SU-DHL-6 (cell line): ENCODE data around the gene FAM76A.

Source experiments
- H2AFZ ChIP-seq: fragments of 200-600 bp; sonication (generic); 2 replicates; pipeline ENCODE4 v1.6.1; 2014; ENCODE audit warnings: low read depth, mild to moderate bottlenecking, moderate library complexity, mixed read lengths, antibody characterized with exemption, low read length; ENCODE audit not compliant: severe bottlenecking
- H3F3A ChIP-seq: fragments of 200-600 bp; shearing (Covaris generic); 2 replicates; pipeline ENCODE4 v1.6.0; 2016; ENCODE audit warnings: antibody characterized with exemption, mild to moderate bottlenecking; ENCODE audit not compliant: insufficient read depth
- H3K27ac ChIP-seq: fragments of 200-600 bp; sonication (generic); 2 replicates; pipeline ENCODE4 v1.5.1; 2016; ENCODE audit warnings: low read depth, mild to moderate bottlenecking, low read length, moderate library complexity, mixed read lengths
- H3K27me3 ChIP-seq: fragments of 200-600 bp; sonication (generic), shearing (Covaris generic); 2 replicates; pipeline ENCODE4 v1.6.0; 2014; ENCODE audit warnings: mild to moderate bottlenecking, low read length
- H3K36me3 ChIP-seq: fragments of 200-600 bp; sonication (generic); 2 replicates; pipeline ENCODE4 v1.6.1; 2014; ENCODE audit warnings: mild to moderate bottlenecking, low read length, mixed read lengths
- H3K4me2 ChIP-seq: fragments of 300-600, 200-600 bp; shearing (Covaris generic), sonication (generic); 2 replicates; pipeline ENCODE4 v1.6.0; 2014; ENCODE audit warnings: low read length, low read depth, mild to moderate bottlenecking; ENCODE audit not compliant: poor library complexity, severe bottlenecking
- H3K4me3 ChIP-seq: fragments of 200-600 bp; sonication (generic); 2 replicates; pipeline ENCODE4 v1.5.1; 2014; ENCODE audit warnings: antibody characterized with exemption, low read length, mild to moderate bottlenecking, mixed read lengths; ENCODE audit not compliant: insufficient read depth, poor library complexity, severe bottlenecking
- H3K79me2 ChIP-seq: fragments of 200-600 bp; sonication (generic); 2 replicates; pipeline ENCODE4 v1.6.1; 2014; ENCODE audit warnings: mild to moderate bottlenecking, low read length, moderate library complexity; ENCODE audit not compliant: insufficient read depth
- H3K9ac ChIP-seq: fragments of 200-600 bp; sonication (generic); 2 replicates; pipeline ENCODE4 v1.7.0; 2014; ENCODE audit warnings: mild to moderate bottlenecking, low read length
- H3K9me2 ChIP-seq: fragments of 200-600 bp; sonication (generic); replicated peaks from 2 replicates; pipeline ENCODE4 v1.6.1; 2014; ENCODE audit warnings: low read length; ENCODE audit not compliant: insufficient read depth
- H3K9me3 ChIP-seq: fragments of 200-600 bp; sonication (generic); 2 replicates; pipeline ENCODE4 v1.6.1; 2014; ENCODE audit warnings: low read length, mixed read lengths; ENCODE audit not compliant: insufficient read depth
- H4K20me1 ChIP-seq: fragments of 200-600 bp; sonication (generic); 2 replicates; pipeline ENCODE4 v1.6.1; 2014; ENCODE audit warnings: low read depth, mild to moderate bottlenecking, antibody characterized with exemption, low read length, moderate library complexity, mixed read lengths
- EZH2phosphoT487 ChIP-seq: fragments of 200-600 bp; sonication (generic), shearing (Covaris generic); conservative IDR thresholded peaks from 2 replicates; pipeline ENCODE4 v1.6.1; 2018; ENCODE audit warnings: mild to moderate bottlenecking, antibody characterized with exemption, low read length, moderate library complexity, mixed read lengths
- TF ChIP-seq, protein P1 (sequence below): fragments of 200-600 bp; sonication (generic); IDR thresholded peaks from one replicate; pipeline ENCODE4 v1.5.1; 2017; ENCODE audit warnings: antibody characterized with exemption, mild to moderate bottlenecking, low read length, moderate library complexity; ENCODE audit not compliant: insufficient read depth, poor library complexity, severe bottlenecking

The FAM76A gene

DNA sequence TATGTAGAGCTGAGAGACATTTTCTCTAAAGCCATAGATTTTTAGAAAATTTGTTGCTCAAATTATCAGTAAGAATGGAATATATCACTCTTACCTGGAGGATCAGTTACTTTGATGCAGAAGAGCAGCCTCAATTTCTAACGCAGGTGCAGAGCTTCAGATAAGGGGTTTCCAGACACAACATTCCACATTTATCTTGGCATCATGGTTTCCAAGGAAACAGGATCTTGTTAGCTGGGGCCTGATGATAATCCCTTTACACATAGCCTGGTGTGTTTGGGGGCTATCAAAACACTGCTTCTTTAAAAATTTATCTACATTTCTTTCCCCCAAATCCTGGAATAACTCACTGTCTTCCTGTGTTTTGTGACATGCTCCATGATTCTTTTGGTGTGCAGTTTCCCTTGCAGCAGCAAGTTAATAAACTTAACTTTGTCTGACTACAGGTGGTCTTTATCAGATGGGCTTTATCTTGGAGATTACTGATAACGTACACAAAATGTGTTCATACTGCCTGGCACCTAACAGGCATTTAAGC, 44.6 kb downstream of the FAM76A start:
- Histone ChIP-seq H3K36me3 (no peaks in the 10 kb centered on the region), H3K79me2 (peaks cover 24% of the 10 kb centered on the region), H2AFZ (no peak overlapping the region), H3K4me3 (no peak overlapping the region), H3K27ac (no peak overlapping the region), H3F3A (peaks cover 9% of the 10 kb centered on the region), H3K4me2 (no peak overlapping the region), H3K9me2 (no peaks in the 10 kb centered on the region), H3K9me3 (no peaks in the 10 kb centered on the region), H3K9ac (no peak overlapping the region), H4K20me1 (no peaks in the 10 kb centered on the region), H3K27me3 (no peaks in the 10 kb centered on the region)
- TF ChIP-seq, protein P1, sequence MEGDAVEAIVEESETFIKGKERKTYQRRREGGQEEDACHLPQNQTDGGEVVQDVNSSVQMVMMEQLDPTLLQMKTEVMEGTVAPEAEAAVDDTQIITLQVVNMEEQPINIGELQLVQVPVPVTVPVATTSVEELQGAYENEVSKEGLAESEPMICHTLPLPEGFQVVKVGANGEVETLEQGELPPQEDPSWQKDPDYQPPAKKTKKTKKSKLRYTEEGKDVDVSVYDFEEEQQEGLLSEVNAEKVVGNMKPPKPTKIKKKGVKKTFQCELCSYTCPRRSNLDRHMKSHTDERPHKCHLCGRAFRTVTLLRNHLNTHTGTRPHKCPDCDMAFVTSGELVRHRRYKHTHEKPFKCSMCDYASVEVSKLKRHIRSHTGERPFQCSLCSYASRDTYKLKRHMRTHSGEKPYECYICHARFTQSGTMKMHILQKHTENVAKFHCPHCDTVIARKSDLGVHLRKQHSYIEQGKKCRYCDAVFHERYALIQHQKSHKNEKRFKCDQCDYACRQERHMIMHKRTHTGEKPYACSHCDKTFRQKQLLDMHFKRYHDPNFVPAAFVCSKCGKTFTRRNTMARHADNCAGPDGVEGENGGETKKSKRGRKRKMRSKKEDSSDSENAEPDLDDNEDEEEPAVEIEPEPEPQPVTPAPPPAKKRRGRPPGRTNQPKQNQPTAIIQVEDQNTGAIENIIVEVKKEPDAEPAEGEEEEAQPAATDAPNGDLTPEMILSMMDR = no peak
- no peak for TF ChIP-seq EZH2phosphoT487

DNA sequence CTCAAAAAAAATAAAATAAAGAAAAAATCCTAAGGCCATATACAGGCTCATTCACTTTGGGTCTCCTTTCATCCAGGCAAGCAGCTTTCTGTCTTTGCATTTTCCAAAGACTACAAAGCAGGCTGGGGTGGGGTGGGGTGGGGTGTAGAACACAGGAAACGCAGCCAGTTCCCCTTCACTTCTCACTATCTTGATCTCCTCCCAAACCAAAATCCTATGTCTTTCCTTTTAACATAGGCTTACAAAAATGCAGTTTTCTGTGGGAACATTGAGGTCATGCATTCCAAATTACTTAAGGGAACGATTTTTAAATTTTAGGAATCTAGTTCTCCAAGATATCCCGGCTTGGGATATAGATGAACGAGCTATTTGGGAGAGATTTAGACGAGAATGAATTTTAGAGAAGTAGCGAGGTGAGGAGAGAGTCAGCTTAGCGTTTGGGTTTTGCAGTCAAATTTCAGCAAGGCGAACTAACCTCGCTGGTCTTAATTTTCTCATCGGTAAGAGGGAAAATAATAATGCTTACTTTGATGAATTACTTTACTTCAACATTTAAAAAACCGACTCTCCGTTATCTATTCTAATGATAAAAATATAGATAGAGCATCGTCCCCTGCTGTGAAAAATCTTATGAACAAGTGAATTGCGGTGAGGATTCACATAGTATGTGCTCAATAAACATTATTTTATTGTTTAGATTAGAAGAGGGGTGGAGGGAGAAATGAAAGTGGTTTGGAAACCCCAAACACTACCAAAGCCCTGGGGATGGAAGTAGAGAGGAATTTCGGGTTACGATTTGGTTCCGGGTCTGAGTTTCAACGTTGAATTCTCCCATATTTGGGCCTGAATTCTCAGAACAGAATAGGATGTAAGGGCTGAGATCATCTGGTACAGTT, 46.5 kb downstream of the FAM76A start:
- peak overlapping the region; percentile 63 for H3K4me2 ChIP-seq

DNA sequence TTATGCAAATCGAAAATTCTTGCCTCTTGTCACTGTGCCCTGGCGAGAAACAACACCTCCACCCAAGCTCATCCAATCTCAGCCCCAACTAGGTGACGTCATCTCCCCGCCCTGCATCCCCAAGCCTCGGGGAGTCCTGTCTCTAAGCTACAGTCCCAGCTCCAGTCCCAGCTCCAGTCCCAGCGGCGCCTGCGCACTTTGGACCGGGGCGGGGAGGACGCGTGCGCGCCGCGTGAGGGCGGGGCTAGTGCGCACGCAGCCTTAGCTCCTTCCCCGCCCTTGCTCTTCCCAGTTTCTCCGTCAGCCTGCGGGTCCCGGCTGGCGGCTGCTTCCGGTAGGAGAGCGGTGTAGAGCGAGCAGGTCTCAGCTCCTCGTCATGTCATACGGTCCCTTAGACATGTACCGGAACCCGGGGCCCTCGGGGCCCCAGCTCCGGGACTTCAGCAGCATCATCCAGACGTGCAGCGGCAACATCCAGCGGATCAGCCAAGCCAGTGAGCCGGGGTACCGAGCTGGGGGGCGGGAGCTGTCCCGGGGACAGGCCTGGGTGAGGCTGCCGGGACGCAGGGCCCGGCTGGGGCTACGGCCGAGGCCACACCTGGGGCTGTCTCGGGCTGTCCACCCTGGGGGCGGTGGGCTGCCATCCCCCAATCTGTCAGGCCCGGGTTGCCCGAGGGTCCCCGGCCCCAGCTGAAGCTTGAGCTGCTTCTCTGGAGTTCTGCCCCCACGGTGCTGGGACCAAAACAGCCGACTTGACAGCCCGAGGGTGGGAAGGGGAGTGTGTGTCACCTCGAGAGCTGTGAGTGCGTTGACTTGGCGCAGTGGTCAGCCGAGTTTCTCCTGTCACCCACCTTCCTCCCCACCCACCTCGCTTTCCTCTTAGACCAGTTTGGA, 47.4 kb downstream of the FAM76A start, which contains the start of gene STX12:
TSS of gene STX12 (plus strand) at position 288 of the 894 bp plus-strand sequence. CDS start at position 377, 89 bp downstream.
- peaks cover 43% of the 10 kb centered on the region for H3K79me2 ChIP-seq
- peak within 1 kb of the TSS; percentile 91 for H3K4me3 ChIP-seq
- no peaks in the 10 kb centered on the region for H3K27me3 ChIP-seq
- no peaks in the 10 kb centered on the region for H3K36me3 ChIP-seq
- no peaks in the 10 kb centered on the region for H3K9me2 ChIP-seq
- peak within 1 kb of the TSS; percentile 90 for H2AFZ ChIP-seq
- peaks cover 9% of the 10 kb centered on the region for H3F3A ChIP-seq
- H3K4me2 ChIP-seq = peak within 1 kb of the TSS; percentile 70
- no peak for TF ChIP-seq EZH2phosphoT487
- H4K20me1 ChIP-seq = no peaks in the 10 kb centered on the region
- peak within 1 kb of the TSS; percentile 65 for H3K27ac ChIP-seq
- peak within 1 kb of the TSS; percentile 86 for H3K9ac ChIP-seq
- H3K9me3 ChIP-seq = no peaks in the 10 kb centered on the region

More for the DNA sequence above, 46.5 kb downstream of the FAM76A start:
- Histone ChIP-seq H3K79me2 (peaks cover 38% of the 10 kb centered on the region), H2AFZ (peak overlapping the region; percentile 90), H3K27ac (peak overlapping the region; percentile 65), H3K9me2 (no peaks in the 10 kb centered on the region), H3K9ac (peak overlapping the region; percentile 86), H4K20me1 (no peaks in the 10 kb centered on the region), H3K27me3 (no peaks in the 10 kb centered on the region), H3F3A (peaks cover 9% of the 10 kb centered on the region), H3K9me3 (no peaks in the 10 kb centered on the region), H3K36me3 (no peaks in the 10 kb centered on the region), H3K4me3 (peak overlapping the region; percentile 55)
- TF ChIP-seq, protein P1 = no peak
- no peak for TF ChIP-seq EZH2phosphoT487
